Activated CD4-positive, alpha-beta memory T cell treated with anti-CD3 and anti-CD28 coated beads, Interleukin-2, amount 10 ng/mL, durations not matched to agents 7 days and 5 days (primary cell): Measurements from ENCODE around the gene TUBGCP4. TPM values are rescaled to one million over a fixed set of nuclear protein-coding genes. Genes with fewer than 3 reads are reported as not detected.
"Not testable (repeated sequence)": the region's sequence is repeated elsewhere in the genome, so short reads cannot be mapped to it uniquely, and the experiment has no call there.

Source experiments
- CTCF ChIA-PET: fragments of 350-600 bp; sonication (Branson Sonifier 250); formaldehyde crosslinking; loops from one replicate; lab custom pipeline; 2021; ENCODE audit warnings: antibody characterized with exemption, inconsistent platforms; lab: Charles Lee
- POLR2A ChIA-PET: fragments of 350-600 bp; sonication (Branson Sonifier 250); formaldehyde crosslinking; loops from one replicate; lab custom pipeline; 2021; ENCODE audit warnings: antibody characterized with exemption; lab: Charles Lee
- DNase-seq: peaks from one replicate; pipeline ENCODE4 v3.0.0-alpha.2; 2020
- H3K27ac Mint-ChIP-seq: one replicate; pipeline ENCODE4 v1.8.0; 2021; ENCODE audit warnings: mild to moderate bottlenecking, mixed read lengths
- H3K27me3 Mint-ChIP-seq: one replicate; pipeline ENCODE4 v1.8.0; 2021; ENCODE audit warnings: mixed read lengths
- H3K36me3 Mint-ChIP-seq: one replicate; pipeline ENCODE4 v1.8.0; 2021; ENCODE audit warnings: low read depth, mixed read lengths
- H3K4me1 Mint-ChIP-seq: one replicate; pipeline ENCODE4 v1.8.0; 2021; ENCODE audit warnings: mixed read lengths
- H3K4me3 Mint-ChIP-seq: one replicate; pipeline ENCODE4 v1.8.0; 2021; ENCODE audit warnings: mild to moderate bottlenecking, mixed read lengths
- H3K9me3 Mint-ChIP-seq: one replicate; pipeline ENCODE4 v1.8.0; 2021; ENCODE audit warnings: mixed read lengths
- total RNA-seq, 2 experiments: library from RNA; stranded (reverse); gene quantifications; one replicate each; pipeline ENCODE4 v1.2.3, GENCODE V29; 2021

Gene TUBGCP4
- total RNA-seq, 2 experiments from 2014 or later: 30.4 to 34.7 TPM

DNA sequence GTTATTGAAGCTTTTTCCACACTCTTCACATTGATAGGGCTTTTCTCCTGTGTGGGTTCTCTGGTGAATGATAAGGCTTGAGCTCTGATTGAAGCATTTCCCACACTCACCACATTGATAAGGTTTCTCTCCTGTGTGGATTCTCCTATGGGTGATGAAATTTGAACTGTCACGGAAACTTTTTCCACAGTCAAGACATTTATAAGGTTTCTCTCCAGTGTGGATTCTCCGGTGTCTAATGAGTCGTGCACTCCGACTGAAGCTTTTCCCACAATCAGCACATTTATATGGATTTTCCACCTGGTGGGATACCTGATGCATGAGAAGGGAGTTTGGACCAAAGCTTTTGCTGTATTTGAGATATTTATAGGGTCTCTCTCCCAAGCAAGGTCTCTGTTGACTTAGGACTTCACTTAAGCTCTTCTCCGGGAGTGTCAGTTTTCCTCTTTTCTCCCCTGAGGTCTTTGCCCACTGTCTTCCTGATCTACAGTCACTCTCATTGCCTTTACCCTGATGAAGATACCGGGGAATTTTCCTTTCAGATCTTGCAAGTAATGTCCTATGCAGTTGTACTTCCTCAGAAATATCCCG lies 9.5 kb upstream of the TUBGCP4 start:
- DNase-seq: no peak
- Mint-ChIP-seq H3K27ac (no peak overlapping the region), H3K4me1 (peaks cover 4% of the 10 kb centered on the region), H3K27me3 (no peaks in the 10 kb centered on the region), H3K9me3 (peaks cover 61% of the 10 kb centered on the region), H3K36me3 (peaks cover 87% of the 10 kb centered on the region), H3K4me3 (no peak overlapping the region)
- CTCF ChIA-PET: interaction anchor here (1.1 to 1.7 kb wide), 2 partner anchors 14 to 15 kb away, joined by 3 to 9 read pairs; no protein-coding TSS in a partner anchor
- POLR2A ChIA-PET: interaction anchor here (1.8 kb wide), 1 partner anchor 9 kb away, joined by 15 read pairs; the partner anchor contains the start of genes TUBGCP4 and ZSCAN29

DNA sequence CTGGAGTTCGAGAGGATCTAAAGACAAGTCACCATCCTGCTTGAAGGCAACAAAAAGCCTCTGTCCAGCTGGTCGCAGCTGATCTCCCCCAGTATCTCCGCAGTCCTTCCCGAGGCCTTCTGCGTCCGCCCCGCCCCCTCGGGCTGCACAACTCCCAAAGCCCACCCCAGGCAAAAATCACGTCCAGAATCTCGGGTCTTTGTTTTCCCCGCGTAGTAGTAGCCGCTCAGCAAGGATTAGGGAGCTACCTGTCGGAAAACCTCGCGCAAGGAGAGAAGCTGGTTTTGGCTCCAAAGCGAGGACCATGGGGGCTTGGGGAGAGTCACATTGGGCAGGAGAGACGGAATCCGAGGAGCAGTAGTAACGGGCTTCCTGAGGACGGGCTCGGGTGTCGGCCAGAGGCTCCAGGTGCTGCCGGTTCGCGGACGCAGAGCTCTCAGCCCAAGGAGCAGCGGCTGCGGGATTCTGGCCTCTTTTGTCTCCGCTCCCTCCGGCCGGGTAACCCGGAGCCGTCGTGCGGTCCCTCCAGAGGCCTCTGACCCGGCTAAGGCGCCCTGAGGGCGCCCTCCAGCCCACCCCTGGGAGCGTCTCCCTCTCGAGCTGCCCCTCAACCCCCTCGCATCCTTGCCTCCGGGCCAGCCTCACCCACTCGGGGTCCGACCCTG lies 459 bp upstream of the TUBGCP4 start:
- peaks cover 25% of the 10 kb centered on the region for H3K9me3 Mint-ChIP-seq
- peaks cover 53% of the 10 kb centered on the region for H3K36me3 Mint-ChIP-seq

DNA sequence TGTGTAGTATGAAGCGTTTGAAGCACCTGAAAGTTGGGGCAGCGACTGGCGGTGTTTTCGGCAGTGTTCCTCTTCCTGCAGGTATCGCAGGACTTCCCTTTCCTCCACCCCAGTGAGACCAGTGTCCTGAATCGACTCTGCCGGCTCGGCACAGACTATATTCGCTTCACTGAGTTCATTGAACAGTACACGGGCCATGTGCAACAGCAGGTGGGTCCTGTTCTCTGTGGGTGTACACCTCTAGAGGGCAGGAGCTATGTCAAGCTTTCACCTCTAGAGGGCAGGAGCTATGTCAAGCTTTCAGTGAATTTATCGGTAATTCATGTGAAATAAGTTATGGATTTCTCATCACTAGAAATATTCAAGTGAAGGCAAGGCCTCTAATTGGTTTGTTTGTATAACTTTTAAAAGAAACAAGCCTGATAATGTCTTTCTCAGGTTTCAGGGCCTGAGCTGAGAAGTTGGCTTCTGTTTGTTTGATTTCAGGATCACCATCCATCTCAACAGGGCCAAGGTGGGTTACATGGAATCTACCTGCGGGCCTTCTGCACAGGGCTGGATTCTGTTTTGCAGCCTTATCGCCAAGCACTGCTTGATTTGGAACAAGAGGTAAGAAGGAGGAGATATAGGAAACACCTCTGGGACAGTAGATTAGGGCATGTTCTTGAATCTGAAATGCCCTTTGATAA lies 5.3 kb downstream of the TUBGCP4 start:
- peak; percentile 31 for DNase-seq
- Mint-ChIP-seq H3K27me3 (no peaks in the 10 kb centered on the region), H3K9me3 (no peaks in the 10 kb centered on the region), H3K4me3 (no peak overlapping the region), H3K36me3 (peaks cover 46% of the 10 kb centered on the region), H3K4me1 (peaks cover 31% of the 10 kb centered on the region), H3K27ac (no peak overlapping the region)
- ChIA-PET CTCF (interaction anchor here (0.7 to 3.2 kb wide), 15 partner anchors 9 to 953 kb away, joined by 3 to 19 read pairs (median 4); no protein-coding TSS in a partner anchor), POLR2A (no interaction called here)

More for the DNA sequence above, 459 bp upstream of the TUBGCP4 start:
- H3K4me1 Mint-ChIP-seq: peaks cover 50% of the 10 kb centered on the region
- peak overlapping the region; percentile 65 for H3K27ac Mint-ChIP-seq
- POLR2A ChIA-PET: interaction anchor here (0.6 to 4.0 kb wide), 17 partner anchors 9 to 458 kb away, joined by 3 to 20 read pairs (median 3); partner anchors contain the start of genes LCMT2 and PDIA3
- DNase-seq: no peak
- H3K4me3 Mint-ChIP-seq: peak overlapping the region; percentile 87
- CTCF ChIA-PET: interaction anchor here (0.6 to 2.4 kb wide), 9 partner anchors 11 to 1209 kb away, joined by 3 to 10 read pairs (median 3); partner anchors contain the start of gene LCMT2
- no peaks in the 10 kb centered on the region for H3K27me3 Mint-ChIP-seq

DNA sequence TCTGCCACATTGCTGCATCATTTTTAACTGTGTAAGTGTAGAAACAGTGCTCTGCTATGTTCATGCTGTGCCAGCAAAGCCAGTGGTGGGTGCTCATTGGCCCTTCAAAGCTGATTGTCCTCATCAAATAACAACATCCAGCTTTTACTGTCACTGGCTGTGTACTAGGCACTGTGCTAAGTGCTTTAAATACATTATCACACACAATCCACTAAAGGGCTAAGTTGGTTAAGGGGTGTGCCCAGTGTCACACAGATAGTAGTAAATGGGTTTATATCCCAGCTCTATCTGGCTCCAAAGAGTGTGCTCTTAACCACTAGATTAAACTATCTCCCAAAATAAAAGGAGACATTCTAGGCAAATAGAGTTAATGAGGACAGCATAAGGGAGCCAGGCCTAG lies 7.7 kb downstream of the TUBGCP4 start:
- POLR2A ChIA-PET: no interaction called here
- Mint-ChIP-seq H3K9me3 (no peaks in the 10 kb centered on the region), H3K4me3 (no peak overlapping the region), H3K36me3 (peaks cover 57% of the 10 kb centered on the region), H3K27me3 (no peaks in the 10 kb centered on the region), H3K27ac (no peak overlapping the region), H3K4me1 (peaks cover 16% of the 10 kb centered on the region)
- no peak for DNase-seq
- CTCF ChIA-PET: no interaction called here

DNA sequence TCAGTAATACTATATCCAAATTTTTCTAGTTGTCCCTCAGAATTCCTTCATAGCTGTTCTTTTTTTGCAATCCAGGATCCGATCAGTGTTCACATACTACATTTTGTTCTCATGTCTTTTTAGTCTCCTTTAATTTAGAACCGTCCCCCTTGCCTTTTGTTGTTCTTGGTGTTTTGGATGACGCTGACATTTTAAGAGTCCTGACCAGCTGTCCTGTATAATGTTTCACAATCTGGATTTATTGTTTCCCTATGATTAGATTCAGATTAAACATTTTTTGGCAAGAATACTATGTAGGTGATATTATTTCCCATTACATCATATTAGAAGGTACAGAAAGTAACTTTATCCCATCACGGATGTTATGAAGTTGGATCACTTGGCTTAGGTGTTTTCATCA lies 11.4 kb downstream of the TUBGCP4 start:
- POLR2A ChIA-PET: no interaction called here
- no peaks in the 10 kb centered on the region for H3K9me3 Mint-ChIP-seq
- no peak overlapping the region for H3K4me3 Mint-ChIP-seq
- CTCF ChIA-PET: interaction anchor here (1.0 to 1.3 kb wide), 2 partner anchors 9 to 10 kb away, joined by 3 to 6 read pairs; no protein-coding TSS in a partner anchor
- no peak overlapping the region for H3K27ac Mint-ChIP-seq
- H3K27me3 Mint-ChIP-seq: no peaks in the 10 kb centered on the region
- no peak for DNase-seq
- peaks cover 9% of the 10 kb centered on the region for H3K4me1 Mint-ChIP-seq
- peaks cover 76% of the 10 kb centered on the region for H3K36me3 Mint-ChIP-seq

DNA sequence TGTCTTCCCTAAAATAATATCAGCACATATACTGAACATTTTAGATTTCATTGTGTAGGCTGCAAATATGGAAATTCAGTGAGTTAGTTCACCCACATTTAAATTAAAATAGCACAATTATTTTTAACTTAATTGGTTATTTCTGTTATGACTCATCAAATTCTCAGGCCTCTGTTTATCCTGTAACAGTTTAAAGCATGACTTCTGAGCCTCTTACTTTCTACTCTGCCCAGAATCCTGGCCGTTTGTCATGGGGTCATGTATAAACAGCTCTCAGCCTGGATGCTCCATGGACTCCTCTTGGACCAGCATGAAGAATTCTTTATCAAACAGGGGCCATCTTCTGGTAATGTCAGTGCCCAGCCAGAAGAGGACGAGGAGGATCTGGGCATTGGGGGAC lies 12.2 kb downstream of the TUBGCP4 start:
- H3K27ac Mint-ChIP-seq: no peak overlapping the region
- peaks cover 75% of the 10 kb centered on the region for H3K36me3 Mint-ChIP-seq
- no peak for DNase-seq
- H3K9me3 Mint-ChIP-seq: no peaks in the 10 kb centered on the region
- H3K4me3 Mint-ChIP-seq: no peak overlapping the region
- peaks cover 2% of the 10 kb centered on the region for H3K4me1 Mint-ChIP-seq
- H3K27me3 Mint-ChIP-seq: no peaks in the 10 kb centered on the region
- POLR2A ChIA-PET: no interaction called here
- CTCF ChIA-PET: interaction anchor here (1.2 to 1.5 kb wide), 2 partner anchors 8 to 11 kb away, joined by 3 to 4 read pairs; no protein-coding TSS in a partner anchor

DNA sequence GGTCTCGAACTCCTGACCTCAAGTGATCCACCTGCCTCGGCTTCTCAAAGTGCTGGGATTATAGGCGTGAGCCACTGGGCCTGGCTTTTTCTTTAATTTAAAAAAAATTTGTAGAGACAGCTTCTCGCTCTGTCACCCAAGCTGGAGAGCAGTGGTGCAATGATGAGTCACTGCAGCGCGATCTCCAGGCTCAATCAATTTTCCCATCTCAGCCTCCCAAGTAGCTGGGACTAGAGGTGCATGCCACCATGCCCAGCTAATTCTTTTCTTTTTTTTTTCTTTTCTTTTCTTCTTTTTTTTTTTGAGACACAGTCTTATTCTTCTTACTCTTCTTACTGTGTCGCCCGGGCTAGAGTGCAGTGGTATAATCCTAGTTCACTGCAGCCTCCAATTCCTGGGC lies 19.8 kb downstream of the TUBGCP4 start:
- CTCF ChIA-PET: interaction anchor here (0.9 to 1.1 kb wide), 2 partner anchors 13 to 19 kb away, joined by 3 to 4 read pairs; no protein-coding TSS in a partner anchor
- H3K27ac Mint-ChIP-seq: no peak overlapping the region
- H3K36me3 Mint-ChIP-seq: peaks cover 62% of the 10 kb centered on the region
- POLR2A ChIA-PET: no interaction called here
- H3K4me1 Mint-ChIP-seq: no peaks in the 10 kb centered on the region
- H3K4me3 Mint-ChIP-seq: no peak overlapping the region
- no peak for DNase-seq
- H3K27me3 Mint-ChIP-seq: no peaks in the 10 kb centered on the region
- no peaks in the 10 kb centered on the region for H3K9me3 Mint-ChIP-seq

DNA sequence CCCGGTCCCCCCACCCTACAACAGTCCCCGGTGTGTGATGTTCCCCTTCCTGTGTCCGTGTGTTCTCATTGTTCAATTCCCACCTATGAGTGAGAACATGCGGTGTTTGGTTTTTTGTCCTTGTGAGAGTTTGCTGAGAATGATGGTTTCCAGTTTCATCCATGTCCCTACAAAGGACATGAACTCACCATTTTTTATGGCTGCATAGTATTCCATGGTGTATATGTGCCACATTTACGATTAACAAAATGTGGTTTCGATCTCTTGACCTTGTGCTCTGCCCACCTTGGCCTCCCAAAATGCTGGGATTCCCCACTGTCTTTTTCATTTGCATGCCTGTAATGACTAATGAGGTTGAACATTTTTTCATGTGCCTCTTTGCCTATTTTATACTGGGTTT lies 22.7 kb downstream of the TUBGCP4 start:
- H3K36me3 Mint-ChIP-seq: peaks cover 63% of the 10 kb centered on the region
- H3K4me3 Mint-ChIP-seq, POLR2A ChIA-PET, H3K27ac Mint-ChIP-seq, H3K27me3 Mint-ChIP-seq, H3K9me3 Mint-ChIP-seq, H3K4me1 Mint-ChIP-seq, CTCF ChIA-PET, DNase-seq: not testable (repeated sequence)

DNA sequence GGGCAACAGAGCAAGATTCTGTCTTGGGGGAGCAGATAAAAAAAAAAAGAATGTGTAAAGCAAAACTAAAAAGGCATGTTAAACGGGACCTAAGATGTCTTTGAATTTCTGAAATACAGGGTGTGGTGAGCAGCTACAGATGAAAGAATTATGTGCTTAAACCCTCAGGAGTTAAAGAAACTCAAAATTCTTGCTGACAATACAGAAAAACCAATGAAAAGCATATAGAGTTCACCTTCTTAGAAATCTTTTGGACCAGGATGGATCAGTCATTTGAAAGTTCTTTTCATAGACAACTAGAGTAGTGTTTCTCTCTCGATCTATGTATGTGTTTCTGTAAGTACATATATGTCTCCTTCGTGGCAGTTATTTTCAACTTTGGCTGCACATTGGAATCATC lies 31.4 kb downstream of the TUBGCP4 start:
- DNase-seq: no peak
- H3K4me1 Mint-ChIP-seq: peaks cover 5% of the 10 kb centered on the region
- ChIA-PET CTCF (interaction anchor here (1.8 kb wide), 1 partner anchor 26 kb away, joined by 4 read pairs; no protein-coding TSS in a partner anchor), POLR2A (no interaction called here)
- H3K36me3 Mint-ChIP-seq: peaks cover 68% of the 10 kb centered on the region
- H3K9me3 Mint-ChIP-seq: no peaks in the 10 kb centered on the region
- H3K4me3 Mint-ChIP-seq: no peak overlapping the region
- H3K27ac Mint-ChIP-seq: no peak overlapping the region
- no peaks in the 10 kb centered on the region for H3K27me3 Mint-ChIP-seq

DNA sequence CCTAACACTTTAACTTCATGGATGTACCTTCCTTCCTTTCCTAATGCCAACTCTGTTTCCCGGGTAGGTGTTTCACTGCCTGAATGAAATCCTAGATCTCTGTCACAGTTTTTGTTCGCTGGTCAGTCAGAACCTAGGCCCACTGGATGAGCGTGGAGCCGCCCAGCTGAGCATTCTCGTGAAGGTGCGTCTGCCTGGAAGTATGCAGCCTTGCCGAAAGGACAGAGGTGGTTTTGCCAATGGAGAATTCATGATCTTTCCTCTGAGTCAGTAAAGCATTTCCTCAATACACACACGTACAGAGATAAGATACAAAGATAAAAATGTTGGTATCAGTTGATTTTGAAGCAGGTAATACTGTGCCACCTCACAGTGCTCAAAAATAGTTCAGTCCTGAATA lies 32.7 kb downstream of the TUBGCP4 start:
- POLR2A ChIA-PET: interaction anchor here (1.2 kb wide), 1 partner anchor 13 kb away, joined by 3 read pairs; no protein-coding TSS in a partner anchor
- H3K27me3 Mint-ChIP-seq: no peaks in the 10 kb centered on the region
- no peak overlapping the region for H3K27ac Mint-ChIP-seq
- no peak overlapping the region for H3K4me3 Mint-ChIP-seq
- H3K9me3 Mint-ChIP-seq: no peaks in the 10 kb centered on the region
- DNase-seq: no peak
- peaks cover 68% of the 10 kb centered on the region for H3K36me3 Mint-ChIP-seq
- CTCF ChIA-PET: interaction anchor here (1.2 to 1.8 kb wide), 3 partner anchors 13 to 33 kb away, joined by 3 to 4 read pairs (median 3); partner anchors contain the start of genes TUBGCP4 and ZSCAN29
- H3K4me1 Mint-ChIP-seq: peaks cover 5% of the 10 kb centered on the region

DNA sequence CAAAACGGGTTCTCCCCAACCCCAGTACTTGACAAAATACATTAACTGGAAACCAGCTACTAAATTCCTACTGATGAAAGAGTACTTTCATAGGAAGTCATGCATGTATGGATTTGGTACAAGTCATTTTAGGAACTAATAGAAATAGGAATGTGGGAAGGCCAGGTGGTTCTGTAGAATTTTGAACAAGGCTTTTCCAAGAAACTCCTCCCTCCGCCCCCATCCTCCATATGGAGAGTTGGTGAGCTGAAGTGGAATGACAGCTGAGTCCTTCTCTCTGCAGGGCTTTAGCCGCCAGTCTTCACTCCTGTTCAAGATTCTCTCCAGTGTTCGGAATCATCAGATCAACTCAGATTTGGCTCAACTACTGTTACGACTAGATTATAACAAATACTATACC lies 33.2 kb downstream of the TUBGCP4 start:
- CTCF ChIA-PET: interaction anchor here (1.2 to 1.8 kb wide), 2 partner anchors 13 to 28 kb away, joined by 3 to 4 read pairs; no protein-coding TSS in a partner anchor
- Mint-ChIP-seq H3K4me1 (peaks cover 5% of the 10 kb centered on the region), H3K4me3 (no peak overlapping the region), H3K36me3 (peaks cover 68% of the 10 kb centered on the region), H3K9me3 (no peaks in the 10 kb centered on the region), H3K27ac (no peak overlapping the region), H3K27me3 (no peaks in the 10 kb centered on the region)
- DNase-seq: no peak
- POLR2A ChIA-PET: no interaction called here

DNA sequence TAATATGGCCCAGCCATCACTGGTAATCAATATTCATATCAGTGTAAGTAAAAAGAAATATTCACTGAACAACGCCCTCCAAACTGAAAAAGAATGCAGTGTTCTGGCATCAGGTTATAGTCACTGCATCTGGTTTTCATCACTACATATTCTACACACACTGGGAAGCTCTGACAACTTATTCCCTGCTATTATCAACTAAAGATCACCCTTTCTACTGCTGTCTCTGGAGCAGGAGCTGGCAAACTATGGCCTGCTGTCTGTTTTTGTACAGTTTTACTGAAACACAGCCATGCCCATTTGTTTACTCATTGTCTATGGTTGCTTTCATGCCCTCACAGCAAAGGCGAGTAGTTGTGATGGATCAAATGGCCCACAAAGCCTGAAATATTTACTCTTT lies 35.3 kb downstream of the TUBGCP4 start:
- peaks cover 71% of the 10 kb centered on the region for H3K36me3 Mint-ChIP-seq
- CTCF ChIA-PET: no interaction called here
- DNase-seq: no peak

More for the DNA sequence above, 35.3 kb downstream of the TUBGCP4 start:
- H3K27ac Mint-ChIP-seq: no peak overlapping the region
- peaks cover 5% of the 10 kb centered on the region for H3K4me1 Mint-ChIP-seq
- no peak overlapping the region for H3K4me3 Mint-ChIP-seq
- POLR2A ChIA-PET: interaction anchor here (0.8 kb wide), 1 partner anchor 36 kb away, joined by 6 read pairs; the partner anchor contains the start of genes TUBGCP4 and ZSCAN29
- no peaks in the 10 kb centered on the region for H3K9me3 Mint-ChIP-seq
- H3K27me3 Mint-ChIP-seq: no peaks in the 10 kb centered on the region
